ENCODE data around the gene SPHKAP.

SPHKAP gene

DNA sequence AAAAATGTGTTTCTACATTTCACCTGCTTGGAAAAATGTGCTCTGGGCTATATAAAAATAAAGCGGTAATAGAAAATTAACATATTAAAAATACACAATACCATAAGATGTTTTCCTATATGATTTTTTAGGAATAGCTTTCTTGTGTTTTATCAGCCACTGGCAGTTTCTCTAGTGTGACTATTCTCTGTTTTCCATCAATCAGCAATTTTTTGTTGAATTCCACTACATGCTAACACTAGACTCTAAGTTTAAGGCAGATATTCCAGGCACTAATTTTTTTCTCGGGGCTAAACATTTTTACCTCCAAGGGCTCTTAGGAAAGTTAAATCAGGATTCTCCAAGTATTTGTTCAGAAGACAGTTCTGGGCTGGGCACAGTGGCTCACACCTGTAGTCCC is 140.5 kb downstream of the SPHKAP start:
- no peak for TF ChIP-seq JUND (IDR thresholded peaks at IDR 0.05; ENCODE audit: low read depth)
- in situ Hi-C loops (cut with HindIII; ENCODE audit: low pct_unique_long_range_greater_than_20kb, low sequenced_read_pairs): no loop called here
- no peak for DNase-seq (ENCODE audit: low read depth in 1 of 2, low spot score in 1 of 2)

DNA sequence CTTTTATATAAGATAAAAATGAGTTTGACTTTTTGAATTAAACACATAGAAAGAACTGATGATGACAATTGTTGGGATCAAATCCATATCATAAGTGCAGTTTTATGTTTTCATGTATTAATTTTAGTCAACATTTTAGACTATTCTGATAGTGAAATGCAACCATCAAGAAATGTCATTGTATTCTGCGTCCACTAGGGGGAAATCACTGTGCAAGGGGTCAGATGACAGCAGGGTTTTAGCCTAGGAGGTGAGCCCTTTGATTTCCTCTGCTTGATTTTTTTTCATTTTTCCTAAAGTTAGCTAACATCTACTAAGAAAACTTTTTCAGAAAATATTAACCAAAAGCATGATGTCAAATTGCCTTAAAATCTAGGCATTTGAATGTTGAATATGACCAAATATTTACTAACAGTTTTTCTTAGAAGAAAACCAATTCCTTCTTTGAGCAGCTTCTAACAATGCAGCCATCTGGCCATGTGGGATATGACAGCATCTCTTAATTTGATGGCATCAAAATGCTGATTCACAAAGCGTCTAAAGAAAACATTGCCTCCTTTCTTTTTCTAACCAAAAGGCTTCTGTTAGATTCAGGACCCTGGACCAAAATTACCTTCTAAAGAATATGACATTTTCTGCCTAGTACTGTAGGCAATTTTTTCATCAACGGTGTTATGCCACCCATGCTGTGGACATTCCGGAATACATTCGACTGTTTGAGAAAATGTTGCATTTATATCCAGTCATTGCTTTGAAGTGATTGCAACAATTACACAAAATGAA is 141.5 kb downstream of the SPHKAP start:
- peak in 1 of 2 experiments; percentile 39 for DNase-seq (ENCODE audit: low read depth in 1 of 2, low spot score in 1 of 2)
- TF ChIP-seq JUND (IDR thresholded peaks at IDR 0.05; ENCODE audit: low read depth): no peak

DNA sequence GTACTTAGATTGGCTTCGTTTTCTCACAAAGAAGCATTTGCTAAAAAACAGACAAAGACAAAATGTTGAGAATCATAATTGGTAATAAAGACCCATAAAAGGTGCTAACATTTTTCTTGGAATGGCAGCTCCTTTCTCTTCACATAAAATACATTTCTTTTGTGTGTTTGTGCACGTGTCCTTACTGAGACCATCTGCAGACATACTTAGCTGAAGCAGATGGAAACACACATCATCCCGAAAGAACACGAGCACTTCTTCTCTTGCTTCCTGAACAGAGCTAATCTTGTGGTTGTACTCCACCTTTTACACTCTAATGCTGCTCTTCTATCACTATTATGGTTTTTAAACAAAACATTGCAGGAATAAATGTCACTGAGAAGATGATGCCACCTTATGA is 142.5 kb downstream of the SPHKAP start:
- TF ChIP-seq JUND (IDR thresholded peaks at IDR 0.05; ENCODE audit: low read depth): no peak
- DNase-seq (ENCODE audit: low read depth in 1 of 2, low spot score in 1 of 2): no peak
- in situ Hi-C loops (cut with HindIII; ENCODE audit: low pct_unique_long_range_greater_than_20kb, low sequenced_read_pairs): no loop called here

More for the DNA sequence above, 141.5 kb downstream of the SPHKAP start:
- in situ Hi-C loops (cut with HindIII; ENCODE audit: low pct_unique_long_range_greater_than_20kb, low sequenced_read_pairs): no loop called here

DNA sequence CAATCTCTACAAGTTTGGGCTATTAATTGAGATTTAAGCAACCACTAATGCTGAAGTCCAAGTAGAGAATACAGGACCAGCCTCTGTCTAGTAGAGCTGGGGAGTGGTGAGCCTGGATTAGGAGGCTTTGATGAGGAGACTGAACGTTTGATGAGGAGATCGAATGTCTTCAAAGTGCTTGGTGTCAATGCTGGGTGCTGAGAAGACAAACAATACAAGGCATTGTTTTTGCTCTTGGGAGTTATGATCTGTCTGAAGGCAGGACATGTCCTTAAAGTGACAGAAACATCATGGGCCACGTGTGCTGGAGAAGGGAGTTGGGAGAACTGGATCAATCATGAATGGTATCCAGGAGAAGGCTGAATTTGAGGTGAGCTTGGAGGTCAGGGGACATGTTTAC is 143.6 kb downstream of the SPHKAP start:
- no peak for TF ChIP-seq JUND (IDR thresholded peaks at IDR 0.05; ENCODE audit: low read depth)
- in situ Hi-C loops (cut with HindIII; ENCODE audit: low pct_unique_long_range_greater_than_20kb, low sequenced_read_pairs): no loop called here
- no peak for DNase-seq (ENCODE audit: low read depth in 1 of 2, low spot score in 1 of 2)

DNA sequence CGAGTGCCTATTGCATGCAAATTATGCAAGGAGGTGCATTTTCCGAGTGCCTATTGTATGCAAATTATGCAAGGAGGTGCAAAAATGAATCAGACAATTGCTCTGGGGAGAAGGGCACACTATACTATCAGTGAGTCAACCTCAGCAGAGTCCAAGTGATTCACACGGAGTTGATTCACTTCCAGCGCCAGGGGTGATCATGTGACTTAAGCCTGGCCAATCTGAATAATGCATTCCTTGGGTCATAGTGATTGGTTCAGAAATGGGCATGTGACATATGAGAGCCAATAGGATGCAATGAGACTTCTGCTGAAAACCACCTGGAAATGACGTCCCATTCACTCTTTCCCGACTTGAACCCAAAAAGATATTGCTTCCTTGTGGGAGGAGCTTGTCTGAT is 157.9 kb downstream of the SPHKAP start:
- no peak for DNase-seq (ENCODE audit: low read depth in 1 of 2, low spot score in 1 of 2)
- TF ChIP-seq JUND (IDR thresholded peaks at IDR 0.05; ENCODE audit: low read depth): no peak
- in situ Hi-C loops (cut with HindIII; ENCODE audit: low pct_unique_long_range_greater_than_20kb, low sequenced_read_pairs): no loop called here

DNA sequence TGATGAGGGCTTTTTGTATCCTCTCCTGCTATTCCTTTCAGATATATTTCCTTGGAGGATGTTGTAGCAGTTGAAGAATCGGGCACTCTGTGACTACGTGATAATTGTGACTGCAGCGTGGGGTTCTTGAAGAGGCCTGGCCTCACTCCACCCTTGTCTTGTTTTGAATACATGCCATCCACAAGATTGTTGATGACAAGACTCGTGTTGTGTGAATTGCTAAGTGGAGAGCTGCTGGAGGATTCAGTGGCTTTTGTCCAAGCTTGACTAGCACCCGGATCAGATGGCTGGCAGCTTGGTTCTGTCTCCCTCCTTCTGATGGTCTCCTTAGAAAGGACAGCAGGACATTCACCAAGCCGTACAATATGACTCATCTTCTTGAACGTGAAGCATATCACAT is 163.2 kb downstream of the SPHKAP start:
- DNase-seq (ENCODE audit: low read depth in 1 of 2, low spot score in 1 of 2): no peak
- in situ Hi-C loops (cut with HindIII; ENCODE audit: low pct_unique_long_range_greater_than_20kb, low sequenced_read_pairs): no loop called here
- no peak for TF ChIP-seq JUND (IDR thresholded peaks at IDR 0.05; ENCODE audit: low read depth)

DNA sequence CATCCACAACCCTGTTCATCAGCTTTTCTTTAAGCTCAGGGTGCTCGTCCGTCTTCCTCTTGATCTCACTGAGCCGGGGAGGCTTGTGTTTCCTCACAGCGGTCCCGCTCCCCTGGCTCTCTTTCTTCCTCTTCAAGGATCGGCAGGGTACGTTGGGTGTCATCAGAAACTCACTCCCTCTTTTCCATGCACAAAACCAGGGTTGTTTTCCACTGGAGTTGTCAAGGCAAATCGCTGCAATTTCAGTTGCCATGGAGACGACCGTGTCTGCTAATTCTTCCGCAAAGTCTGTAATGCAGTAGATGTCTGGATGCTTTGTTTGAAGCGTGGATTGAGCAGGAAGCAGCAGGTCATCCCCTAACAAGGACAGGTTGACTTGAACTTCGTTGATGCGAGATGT is 163.7 kb downstream of the SPHKAP start:
- in situ Hi-C loops (cut with HindIII; ENCODE audit: low pct_unique_long_range_greater_than_20kb, low sequenced_read_pairs): no loop called here
- no peak for DNase-seq (ENCODE audit: low read depth in 1 of 2, low spot score in 1 of 2)
- TF ChIP-seq JUND (IDR thresholded peaks at IDR 0.05; ENCODE audit: low read depth): no peak

DNA sequence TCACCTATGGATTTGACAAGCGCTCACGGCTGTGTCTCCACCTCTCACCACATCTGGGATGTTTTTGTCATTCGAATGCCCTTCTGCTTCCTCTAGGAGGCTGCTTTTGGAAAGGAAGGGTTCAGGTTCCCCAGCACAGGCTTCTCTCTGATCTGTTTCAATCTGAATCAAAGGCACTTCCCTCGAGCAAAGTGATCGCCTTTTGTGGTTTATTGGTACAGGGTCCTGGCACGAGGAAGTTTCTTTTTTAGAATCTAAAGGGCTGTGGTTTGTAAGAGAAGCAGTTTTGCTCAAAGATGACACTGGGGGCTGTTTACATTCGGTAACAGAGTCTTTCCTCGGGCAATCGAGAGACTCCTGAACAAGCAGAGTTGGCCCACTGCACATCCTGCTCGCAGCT is 165.1 kb downstream of the SPHKAP start:
- in situ Hi-C loops (cut with HindIII; ENCODE audit: low pct_unique_long_range_greater_than_20kb, low sequenced_read_pairs): no loop called here
- TF ChIP-seq JUND (IDR thresholded peaks at IDR 0.05; ENCODE audit: low read depth): no peak

DNA sequence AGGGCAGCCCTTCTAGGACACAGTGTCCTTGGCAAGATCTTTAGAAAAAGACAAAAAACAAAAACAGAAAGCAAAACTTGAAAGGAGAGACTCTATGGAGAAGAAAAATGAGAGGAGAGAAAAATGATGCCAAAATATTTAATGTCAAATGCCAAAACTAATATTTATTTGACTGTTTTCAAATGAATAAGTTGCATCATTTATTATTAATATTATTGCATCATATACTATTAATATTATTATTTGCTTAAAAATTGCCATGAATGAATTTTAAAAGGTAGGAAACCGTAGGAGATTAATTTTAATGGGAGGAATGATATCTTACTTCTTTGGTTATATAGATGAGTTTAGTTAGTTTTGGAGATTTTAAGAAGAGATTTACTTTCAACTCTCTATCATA is 165.7 kb downstream of the SPHKAP start:
- no peak for TF ChIP-seq JUND (IDR thresholded peaks at IDR 0.05; ENCODE audit: low read depth)
- DNase-seq (ENCODE audit: low read depth in 1 of 2, low spot score in 1 of 2): no peak
- in situ Hi-C loops (cut with HindIII; ENCODE audit: low pct_unique_long_range_greater_than_20kb, low sequenced_read_pairs): no loop called here

More for the DNA sequence above, 165.1 kb downstream of the SPHKAP start:
- no peak for DNase-seq (ENCODE audit: low read depth in 1 of 2, low spot score in 1 of 2)

DNA sequence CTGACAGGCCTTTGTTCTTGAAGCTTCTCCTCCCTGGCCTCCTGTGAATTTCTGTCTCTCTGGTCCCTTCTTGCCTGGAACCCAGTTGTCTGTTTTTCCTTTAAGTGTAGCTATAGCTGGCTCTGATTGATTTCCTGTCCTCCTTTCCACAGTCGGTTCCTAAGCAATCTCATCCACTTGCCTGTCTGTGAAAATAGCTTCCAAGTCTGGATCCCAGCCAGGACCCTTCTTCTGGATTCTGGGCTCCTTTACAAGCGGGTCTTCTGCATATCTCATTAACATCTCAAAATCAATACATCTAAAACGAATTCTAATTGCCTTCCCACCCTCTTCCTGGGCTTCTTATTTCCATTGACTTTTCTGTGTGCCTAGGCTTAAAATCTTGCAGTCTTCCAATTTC is 185.1 kb downstream of the SPHKAP start:
- no peak for DNase-seq (ENCODE audit: low read depth in 1 of 2, low spot score in 1 of 2)
- in situ Hi-C loops (cut with HindIII; ENCODE audit: low pct_unique_long_range_greater_than_20kb, low sequenced_read_pairs): no loop called here
- no peak for TF ChIP-seq JUND (IDR thresholded peaks at IDR 0.05; ENCODE audit: low read depth)

DNA sequence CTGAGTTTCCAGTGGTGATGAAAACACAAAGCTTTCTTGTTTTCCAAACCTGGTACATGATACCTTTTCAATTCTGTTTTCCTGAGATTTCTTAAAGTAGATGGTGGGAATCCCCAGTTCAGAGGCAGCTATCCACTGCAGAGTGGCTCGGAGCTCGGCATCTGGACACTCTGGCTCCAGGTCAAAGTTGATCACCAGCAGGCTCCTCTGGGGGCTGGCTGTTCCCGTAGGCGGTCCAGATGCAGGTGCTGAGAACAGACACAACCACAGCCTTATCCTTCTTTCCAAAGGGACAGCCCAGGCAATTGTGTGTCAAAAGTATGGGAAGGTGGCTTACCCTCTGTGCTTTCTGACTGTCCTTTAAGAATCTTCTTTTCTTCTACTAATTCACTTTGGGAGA is 190.6 kb downstream of the SPHKAP start:
- TF ChIP-seq JUND (IDR thresholded peaks at IDR 0.05; ENCODE audit: low read depth): no peak
- no peak for DNase-seq (ENCODE audit: low read depth in 1 of 2, low spot score in 1 of 2)
- in situ Hi-C loops (cut with HindIII; ENCODE audit: low pct_unique_long_range_greater_than_20kb, low sequenced_read_pairs): no loop called here

DNA sequence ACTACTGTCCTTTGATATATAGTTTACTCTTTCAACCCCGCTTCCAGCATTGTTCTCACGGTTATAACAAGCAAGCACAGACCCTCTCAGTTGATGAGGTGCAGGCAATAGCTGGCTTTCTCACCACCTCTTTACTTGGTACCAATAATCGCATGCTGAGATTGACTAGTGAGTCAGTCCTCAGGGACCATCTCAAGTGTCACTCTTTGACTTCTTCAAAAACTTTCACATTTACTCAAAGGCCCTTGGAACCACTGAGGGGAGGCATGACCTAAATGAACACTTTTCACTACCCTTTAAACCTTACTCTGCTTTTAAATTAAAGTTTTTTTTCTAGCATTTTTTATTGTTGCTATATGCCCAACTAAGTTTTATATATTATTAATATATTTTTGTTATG is 208.2 kb downstream of the SPHKAP start:
- in situ Hi-C loops (cut with HindIII; ENCODE audit: low pct_unique_long_range_greater_than_20kb, low sequenced_read_pairs): no loop called here
- DNase-seq (ENCODE audit: low read depth in 1 of 2, low spot score in 1 of 2): no peak
- TF ChIP-seq JUND (IDR thresholded peaks at IDR 0.05; ENCODE audit: low read depth): no peak

DNA sequence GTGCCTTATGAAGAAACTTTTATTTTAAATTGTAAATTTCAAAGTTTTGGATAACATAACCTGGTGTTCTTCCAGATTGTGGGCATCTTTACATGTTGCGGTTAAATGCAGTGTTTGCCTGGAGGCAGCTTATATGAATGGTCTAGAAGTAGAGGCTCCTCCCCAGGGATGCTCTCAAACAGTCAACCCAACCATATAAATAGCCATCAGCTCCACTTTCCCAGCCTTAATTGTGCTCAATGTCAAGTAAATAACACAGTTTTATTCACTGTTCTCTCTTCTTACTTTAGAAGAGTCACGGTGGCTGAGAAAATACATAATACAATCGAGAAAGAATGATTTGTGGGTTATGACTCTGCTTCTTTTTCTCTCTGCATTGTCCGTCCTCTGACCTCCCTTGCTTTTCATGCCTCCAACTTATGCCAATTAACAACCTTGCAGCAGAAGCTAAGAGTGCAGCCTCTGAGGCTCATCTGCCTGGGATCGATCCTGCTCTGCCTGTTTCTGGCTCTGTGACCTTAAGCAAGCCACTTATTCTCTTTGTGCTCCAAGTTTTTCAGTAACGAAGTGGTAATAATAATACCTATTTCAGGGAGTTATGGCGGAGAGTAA is 209.8 kb downstream of the SPHKAP start:
- no peak for DNase-seq (ENCODE audit: low read depth in 1 of 2, low spot score in 1 of 2)
- TF ChIP-seq JUND (IDR thresholded peaks at IDR 0.05; ENCODE audit: low read depth): no peak

More for the DNA sequence above, 209.8 kb downstream of the SPHKAP start:
- in situ Hi-C loops (cut with HindIII; ENCODE audit: low pct_unique_long_range_greater_than_20kb, low sequenced_read_pairs): no loop called here
